ENCODE measurements around the gene GMDS. TPM values are rescaled to one million over a fixed set of nuclear protein-coding genes. Genes with fewer than 3 reads are reported as not detected.

The GMDS gene
- total RNA-seq, 2 experiments from 2014 or later, result 36.6 to 42.8 TPM

- ATAC-seq (no peak), DNase-seq (no peak)
- no peaks in the 10 kb centered on the region for H3K27me3 Mint-ChIP-seq
- H3K4me1 Mint-ChIP-seq (ENCODE audit: low read depth), result peaks cover 33% of the 10 kb centered on the region
- H3K36me3 Mint-ChIP-seq (ENCODE audit: low read depth), result peaks cover 2% of the 10 kb centered on the region
- ChIA-PET POLR2A (no interaction called here), CTCF (no interaction called here)
- no peak overlapping the region for H3K4me3 Mint-ChIP-seq
- H3K9me3 Mint-ChIP-seq, result no peaks in the 10 kb centered on the region
- intact Hi-C loops (cut with micrococcal nuclease), result no loop called here
- TF ChIP-seq, protein P1, sequence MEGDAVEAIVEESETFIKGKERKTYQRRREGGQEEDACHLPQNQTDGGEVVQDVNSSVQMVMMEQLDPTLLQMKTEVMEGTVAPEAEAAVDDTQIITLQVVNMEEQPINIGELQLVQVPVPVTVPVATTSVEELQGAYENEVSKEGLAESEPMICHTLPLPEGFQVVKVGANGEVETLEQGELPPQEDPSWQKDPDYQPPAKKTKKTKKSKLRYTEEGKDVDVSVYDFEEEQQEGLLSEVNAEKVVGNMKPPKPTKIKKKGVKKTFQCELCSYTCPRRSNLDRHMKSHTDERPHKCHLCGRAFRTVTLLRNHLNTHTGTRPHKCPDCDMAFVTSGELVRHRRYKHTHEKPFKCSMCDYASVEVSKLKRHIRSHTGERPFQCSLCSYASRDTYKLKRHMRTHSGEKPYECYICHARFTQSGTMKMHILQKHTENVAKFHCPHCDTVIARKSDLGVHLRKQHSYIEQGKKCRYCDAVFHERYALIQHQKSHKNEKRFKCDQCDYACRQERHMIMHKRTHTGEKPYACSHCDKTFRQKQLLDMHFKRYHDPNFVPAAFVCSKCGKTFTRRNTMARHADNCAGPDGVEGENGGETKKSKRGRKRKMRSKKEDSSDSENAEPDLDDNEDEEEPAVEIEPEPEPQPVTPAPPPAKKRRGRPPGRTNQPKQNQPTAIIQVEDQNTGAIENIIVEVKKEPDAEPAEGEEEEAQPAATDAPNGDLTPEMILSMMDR (IDR thresholded peaks at IDR 0.05), result no peak
- H3K27ac Mint-ChIP-seq, result no peak overlapping the region
These were observed 477.7 kb downstream of the GMDS start for GRCh38 chr6:1767481-1768246.

DNA sequence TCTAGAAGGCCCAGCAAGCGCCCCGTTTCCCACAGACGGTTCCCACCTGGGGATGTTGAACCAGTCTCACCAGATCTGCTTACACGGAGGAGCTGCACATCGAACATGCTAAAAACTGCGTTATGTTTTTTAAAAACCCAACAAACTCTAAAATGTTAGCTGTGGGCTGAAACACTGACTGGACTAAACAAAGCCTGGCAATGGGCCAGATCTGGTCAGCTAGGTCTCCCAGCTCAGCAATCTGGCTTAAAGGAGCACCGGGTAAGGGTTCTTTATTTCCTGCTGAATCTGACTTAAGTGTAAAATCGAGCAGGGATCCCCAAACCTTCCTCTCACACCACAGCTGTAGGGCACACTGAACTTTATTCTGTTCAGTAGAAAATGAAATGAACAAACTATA, 478.8 kb downstream of the GMDS start:
- Mint-ChIP-seq H3K9me3 (no peaks in the 10 kb centered on the region), H3K4me1 (ENCODE audit: low read depth) (peaks cover 25% of the 10 kb centered on the region), H3K4me3 (no peak overlapping the region), H3K27me3 (no peaks in the 10 kb centered on the region), H3K27ac (no peak overlapping the region), H3K36me3 (ENCODE audit: low read depth) (peaks cover 4% of the 10 kb centered on the region)
- CTCF ChIA-PET, result no interaction called here
- intact Hi-C loops (cut with micrococcal nuclease), result no loop called here
- no peak for DNase-seq
- TF ChIP-seq, protein P1 (IDR thresholded peaks at IDR 0.05), result no peak
- no peak for ATAC-seq
- POLR2A ChIA-PET, result interaction anchor here (0.9 kb wide), 1 partner anchor 19 kb away, joined by 3 read pairs; no protein-coding TSS in a partner anchor

- ATAC-seq, result no peak
- ChIA-PET POLR2A (interaction anchor here (0.6 kb wide), 1 partner anchor 719 kb away, joined by 3 read pairs; no protein-coding TSS in a partner anchor), CTCF (no interaction called here)
- peaks cover 5% of the 10 kb centered on the region for H3K36me3 Mint-ChIP-seq (ENCODE audit: low read depth)
- TF ChIP-seq, protein P1 (IDR thresholded peaks at IDR 0.05), result no peak
- no peaks in the 10 kb centered on the region for H3K9me3 Mint-ChIP-seq
- no peaks in the 10 kb centered on the region for H3K27me3 Mint-ChIP-seq
- intact Hi-C loops (cut with micrococcal nuclease), result no loop called here
- DNase-seq, result no peak
- H3K4me3 Mint-ChIP-seq, result no peak overlapping the region
- H3K27ac Mint-ChIP-seq, result no peak overlapping the region
- peaks cover 14% of the 10 kb centered on the region for H3K4me1 Mint-ChIP-seq (ENCODE audit: low read depth)
These were observed 480.1 kb downstream of the GMDS start for GRCh38 chr6:1765160-1765903.

GRCh38 chr6:1764397-1764987, 480.9 kb downstream of the GMDS start:
- no peak for ATAC-seq
- no peak overlapping the region for H3K27ac Mint-ChIP-seq
- no peaks in the 10 kb centered on the region for H3K9me3 Mint-ChIP-seq
- TF ChIP-seq, protein P1 (IDR thresholded peaks at IDR 0.05), result no peak
- H3K4me3 Mint-ChIP-seq, result no peak overlapping the region
- peaks cover 3% of the 10 kb centered on the region for H3K36me3 Mint-ChIP-seq (ENCODE audit: low read depth)
- ChIA-PET POLR2A (interaction anchor here (0.6 kb wide), 1 partner anchor 720 kb away, joined by 3 read pairs; no protein-coding TSS in a partner anchor), CTCF (no interaction called here)
- no peak for DNase-seq
- intact Hi-C loops (cut with micrococcal nuclease), result no loop called here
- H3K4me1 Mint-ChIP-seq (ENCODE audit: low read depth), result peaks cover 7% of the 10 kb centered on the region
- no peaks in the 10 kb centered on the region for H3K27me3 Mint-ChIP-seq
